K562 (cell line): ENCODE measurements around the gene NIPAL3. TPM values are rescaled to one million over a fixed set of nuclear protein-coding genes. Genes with fewer than 3 reads are reported as not detected.

Experiments used
- ATAC-seq: fragments of 200-7000 bp; cut with Tn5 transposase; 3 replicates; pipeline ENCODE4 v1.9.1; 2020; ENCODE audit warnings: moderate library complexity
- BruUV-seq: library from RNA; stranded (reverse); fragments of 400-500 nt; replicated peaks from 2 replicates; lab custom pipeline; 2021; lab: Mats Ljungman, UMichigan
- CTCF ChIA-PET: fragments of 300-600 bp; formaldehyde crosslinking; extraction: SDS; loops from one replicate; lab custom pipeline; 2021; ENCODE audit warnings: low intra/inter-chr PET ratio; lab: Yijun Ruan, JAX
- POLR2A ChIA-PET: fragments of 300-600, 350-650 bp; sonication (Branson Sonifier 250); formaldehyde crosslinking; extraction: SDS; loops from one replicate; lab custom pipeline; 2021; ENCODE audit warnings: antibody characterized with exemption, inconsistent platforms; lab: Yijun Ruan, JAX
- DNase-seq, 4 experiments: peaks; one replicate each; pipeline versions ENCODE4 v3.0.0 to v3.0.0-alpha.2; 2011 to 2018; ENCODE audit warnings: low spot score in 3 of 4, mixed read lengths in 3 of 4; ENCODE audit errors: extremely low read depth in 1 of 4
- FAIRE-seq: peaks from 2 replicates; lab custom pipeline; 2011; peaks lifted over from hg19 to GRCh38; lab: Jason Lieb, UNC
- H2AFZ ChIP-seq: 2 replicates; pipeline ENCODE4 v1.6.0; 2011; ENCODE audit warnings: low read depth, low read length, control low read depth, inconsistent platforms
- H3K27ac ChIP-seq: fragments of 200-600 bp; 3 replicates; pipeline ENCODE4 v1.8.0; 2011; ENCODE audit warnings: low read depth, mild to moderate bottlenecking, control low read depth, inconsistent platforms, low read length, moderate library complexity, mixed read lengths; ENCODE audit errors: extremely low read depth
- H3K27me3 ChIP-seq, 2 experiments: fragments of 300-600 bp in 1 of 2; 2 replicates in 1 of 2; 3 replicates in 1 of 2; pipeline versions ENCODE4 v1.6.0 to v1.8.0; 2011; ENCODE audit warnings: inconsistent platforms in 2 of 2, low read length in 2 of 2, mild to moderate bottlenecking in 1 of 2, mixed read lengths in 1 of 2, moderate library complexity in 1 of 2; ENCODE audit not compliant: control insufficient read depth in 2 of 2, insufficient read depth in 2 of 2
- H3K36me3 ChIP-seq: fragments of 300-600 bp; 3 replicates; pipeline ENCODE4 v1.8.0; 2011; ENCODE audit warnings: mild to moderate bottlenecking, low read length, inconsistent platforms; ENCODE audit not compliant: control insufficient read depth, insufficient read depth
- H3K4me1 ChIP-seq, 2 experiments: fragments of 200-600 bp in 1 of 2; replicated peaks in 1 of 2; 2 replicates in 1 of 2; 3 replicates in 1 of 2; pipeline versions ENCODE4 v1.5.1 to v1.8.0; 2011; ENCODE audit warnings: inconsistent platforms in 2 of 2, low read length in 2 of 2, mild to moderate bottlenecking in 1 of 2, mixed read lengths in 1 of 2, moderate library complexity in 1 of 2; ENCODE audit not compliant: control insufficient read depth in 2 of 2, insufficient read depth in 2 of 2
- H3K4me2 ChIP-seq: 2 replicates; pipeline ENCODE4 v1.6.1; 2011; ENCODE audit warnings: low read length, control low read depth, inconsistent platforms, mixed read lengths; ENCODE audit not compliant: insufficient read depth
- H3K4me3 ChIP-seq: fragments of 200-600 bp; sonication (generic), shearing (Covaris generic); 2 replicates; pipeline ENCODE4 v1.5.1; 2016; ENCODE audit warnings: control low read depth, inconsistent platforms
- H3K79me2 ChIP-seq: fragments of 200-600 bp; 3 replicates; pipeline ENCODE4 v1.8.0; 2011; ENCODE audit warnings: low read length, inconsistent platforms; ENCODE audit not compliant: control insufficient read depth, insufficient read depth
- H3K9ac ChIP-seq, 2 experiments: 2 replicates each; pipeline versions ENCODE4 v1.6.0 to v1.6.1; 2011; ENCODE audit warnings: low read depth in 2 of 2, low read length in 2 of 2, control low read depth in 1 of 2, inconsistent platforms in 1 of 2, mild to moderate bottlenecking in 1 of 2, mixed read lengths in 1 of 2; ENCODE audit not compliant: insufficient read depth in 1 of 2
- H3K9me1 ChIP-seq: one replicate; pipeline ENCODE4 v1.6.0; 2011; ENCODE audit warnings: inconsistent platforms, mild to moderate bottlenecking, low read length, moderate library complexity; ENCODE audit not compliant: control insufficient read depth, insufficient read depth
- H3K9me3 ChIP-seq: replicated peaks from 2 replicates; pipeline ENCODE4 v1.5.1; 2011; ENCODE audit warnings: low read depth, low read length, inconsistent platforms; ENCODE audit not compliant: control insufficient read depth, insufficient read depth
- H4K20me1 ChIP-seq: replicated peaks from 2 replicates; pipeline ENCODE4 v1.6.1; 2011; ENCODE audit warnings: low read length, inconsistent platforms, mixed read lengths; ENCODE audit not compliant: control insufficient read depth, insufficient read depth
- BHLHE40 ChIP-seq: IDR thresholded peaks from 2 replicates; pipeline ENCODE4 v1.6.1; 2011; ENCODE audit warnings: low read length, improper control_type of control experiment
- MYBL2 ChIP-seq, 2 experiments: fragments of 450-650 bp in 1 of 2; sonication (generic) in 1 of 2; formaldehyde crosslinking in 1 of 2; IDR thresholded peaks; 2 replicates each; pipeline versions ENCODE4 v1.6.1 to v1.8.1; 2017 to 2022; ENCODE audit warnings: borderline replicate concordance in 1 of 2, inconsistent platforms in 1 of 2, low read depth in 1 of 2, mild to moderate bottlenecking in 1 of 2, missing genetic modification reagents in 1 of 2, moderate library complexity in 1 of 2
- RBM25 ChIP-seq: fragments of 200-400 bp; formaldehyde crosslinking; IDR thresholded peaks from 2 replicates; pipeline ENCODE4 v1.6.1; 2018; ENCODE audit warnings: low read length, low read depth, moderate library complexity; ENCODE audit not compliant: severe bottlenecking
- ZNF239 ChIP-seq: fragments of 250-450 bp; sonication (Bioruptor Pico); IDR thresholded peaks from 2 replicates; pipeline ENCODE4 v1.4.0; 2020; ENCODE audit warnings: mild to moderate bottlenecking
- ZNF592 ChIP-seq: fragments of 450-650 bp; IDR thresholded peaks from 2 replicates; pipeline ENCODE4 v1.6.1; 2017; ENCODE audit warnings: antibody characterized with exemption, mild to moderate bottlenecking
- WGBS: fragments of 100-300 bp; shearing (Covaris generic); methylation state at CpG from one replicate; pipeline ENCODE4 v1.1.6; 2016; ENCODE audit warnings: low coverage, mixed read lengths; ENCODE audit not compliant: insufficient coverage; ENCODE audit errors: missing lambda C conversion rate; 5-methylcytosine and 5-hydroxymethylcytosine counted together
- in situ Hi-C: fragments of 300-500 bp; cut with MboI; formaldehyde crosslinking; loops from 4 replicates; pipeline ENCODE4 v1.15.0; 2018; ENCODE audit warnings: inconsistent platforms, mixed read lengths
- intact Hi-C: fragments of 100-400 bp; cut with micrococcal nuclease; formaldehyde crosslinking; loops from 2 replicates; pipeline ENCODE4 v1.14.2; 2022
- polyA plus RNA-seq, 8 experiments: library from polyadenylated mRNA; depleted of rRNA in 4 of 8; stranded (reverse) in 5 of 8; unstranded in 3 of 8; fragments of >200 nt; fragmentation: Nextera tagmentation in 2 of 8; fragmentation: Illumina TruSeq in 1 of 8; extraction: Ambion mirVana in 2 of 8; extraction: Trizol in 1 of 8; gene quantifications; 2 replicates each; pipeline versions ENCODE4 v1.2.1 to v1.2.3, GENCODE V29; 2011 to 2014; ENCODE audit warnings: inconsistent platforms in 1 of 8, missing spikeins in 1 of 8
- total RNA-seq, 7 experiments: library from RNA; depleted of rRNA in 6 of 7; stranded (reverse); fragments of >200 nt in 6 of 7; fragmentation: Illumina TruSeq in 2 of 7; extraction: Trizol in 2 of 7; gene quantifications; 2 replicates each; pipeline versions ENCODE4 v1.2.1 to v1.2.3, GENCODE V29; 2011 to 2021; ENCODE audit warnings: low replicate concordance in 1 of 7

Gene NIPAL3
- total and polyA plus RNA-seq, 9 of the 15 experiments (the other 6 are each of a cell fraction or from before 2014, with no cell fraction given), result 10.5 to 26.3 (median 16.0) TPM

DNA sequence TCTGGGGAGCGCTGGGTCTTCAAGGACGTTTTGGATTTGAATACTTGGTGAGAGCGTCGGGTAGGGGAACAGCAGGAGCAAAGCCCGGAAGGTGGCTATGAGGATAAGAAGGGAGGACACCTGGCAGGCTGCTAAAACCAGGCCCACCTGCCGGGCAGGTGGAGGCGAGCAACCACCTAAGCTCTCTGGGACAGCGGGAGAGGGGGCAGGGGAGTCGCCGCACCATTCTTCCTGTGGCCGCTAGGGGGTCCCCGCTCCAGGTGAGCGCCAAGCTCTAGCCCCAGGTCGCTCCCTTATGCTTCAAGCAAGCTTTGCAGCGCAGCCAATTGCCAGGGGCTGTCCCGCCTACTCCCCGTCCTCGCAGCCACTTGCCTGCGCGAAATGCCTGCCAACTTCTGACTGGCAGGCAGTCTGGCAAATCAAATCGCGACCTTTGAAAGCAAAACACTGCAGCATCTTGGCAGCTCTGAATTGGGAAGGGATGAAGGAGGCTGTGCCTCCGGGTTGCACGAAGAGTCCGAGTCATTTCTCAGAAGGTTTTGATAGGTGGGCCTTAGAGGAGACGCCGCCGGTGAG, at the start of gene NIPAL3 (continued):
- TF ChIP-seq BHLHE40, result peak; percentile 56
- peak; percentile 48; the same call in 1 of the 2 replicates for TF ChIP-seq ZNF592
- TF ChIP-seq, all 486 proteins: peak for 96

- Histone ChIP-seq H3K27me3 (peaks cover 4 to 50% of the 10 kb centered on the region in 2 experiments; a peak in 4 of 5 replicates), H3K79me2 (no peaks in the 10 kb centered on the region), H3K4me2 (no peak overlapping the region), H3K27ac (no peak overlapping the region), H3K36me3 (no peaks in the 10 kb centered on the region), H3K9me3 (no peaks in the 10 kb centered on the region), H3K9ac (no peak overlapping the region), H3K4me1 (peaks cover 0 to 8% of the 10 kb centered on the region in 2 experiments; a peak in 2 of 5 replicates), H3K9me1 (peaks cover 2% of the 10 kb centered on the region), H2AFZ (no peak overlapping the region), H4K20me1 (peaks cover 14% of the 10 kb centered on the region), H3K4me3 (no peak overlapping the region)
- ChIA-PET CTCF (no interaction called here), POLR2A (interaction anchor here (0.8 to 1.8 kb wide), 3 partner anchors 17 to 24 kb away, joined by 3 to 5 read pairs (median 3); no protein-coding TSS in a partner anchor)
- intact Hi-C loops, result no loop called here
- in situ Hi-C loops, result no loop called here
- BruUV-seq, result no TSS peak
- FAIRE-seq, result no peak
- no peak for TF ChIP-seq MYBL2 (IDR thresholded peaks at IDR 0.05; ENCODE audit: low read depth)
- no peak for TF ChIP-seq MYBL2 (CRISPR knock-in tag; IDR thresholded peaks at IDR 0.05; ENCODE audit: borderline replicate concordance)
- peak; percentile 48 for TF ChIP-seq RBM25
- TF ChIP-seq ZNF239 (CRISPR knock-in tag), result peak; percentile 97
- no peak for DNase-seq
- no peak for ATAC-seq
- 33% methylated on average over 9 of the region's 9 CpGs for WGBS
These were observed 48.9 kb upstream of the NIPAL3 start for GRCh38 chr1:24366707-24367106.
